ENCODE results near the gene HOXB5. TPM values are rescaled to one million over a fixed set of nuclear protein-coding genes. Genes with fewer than 3 reads are reported as not detected.

HOXB5 gene
- total and polyA plus RNA-seq, 10 of the 15 experiments (the other 5 are each of a cell fraction or from before 2014, with no cell fraction given), result not detected

DNA sequence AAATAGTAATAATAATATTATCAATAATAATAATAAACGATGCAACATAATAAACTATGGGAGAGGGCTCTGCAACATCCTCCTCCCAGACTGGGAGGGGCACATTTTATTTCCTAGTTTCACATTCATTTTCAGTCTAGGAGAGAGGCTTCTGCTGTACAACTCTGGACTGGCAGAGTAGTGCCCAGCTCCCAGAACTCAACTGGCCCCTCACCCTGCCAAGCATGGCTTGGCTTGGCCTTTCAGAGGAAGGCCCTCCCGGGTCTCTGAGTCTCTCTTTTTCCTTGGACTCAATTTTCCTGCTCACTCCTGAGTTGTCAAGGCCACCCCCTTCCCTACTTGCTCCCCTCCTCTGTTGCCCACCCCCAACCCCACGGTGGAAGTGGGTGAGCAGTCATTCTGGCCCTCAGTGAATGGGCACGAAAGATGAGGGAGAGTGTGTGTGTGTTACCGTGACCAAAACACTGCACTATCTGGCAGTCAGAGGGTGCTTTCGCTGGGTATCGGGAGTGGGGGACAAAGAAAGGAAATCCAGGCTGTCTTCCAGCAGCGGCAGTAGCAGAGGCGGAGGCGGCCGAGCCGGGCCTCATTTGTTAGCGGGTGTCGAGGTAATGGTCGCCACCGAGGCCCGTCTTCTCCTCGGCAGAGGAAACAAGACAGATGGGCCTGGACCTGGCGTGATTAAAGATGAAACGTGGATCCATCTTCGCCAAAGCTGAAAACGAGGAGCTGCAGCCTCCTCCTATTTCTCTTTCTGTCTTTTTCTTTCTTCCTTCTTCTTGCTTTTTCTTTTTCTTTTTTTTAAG lies 17.7 kb downstream of the HOXB5 start:
- WGBS (ENCODE audit: insufficient coverage, insufficient replicate concordance, low lambda C conversion rate, missing lambda C conversion rate), result 88% methylated on average over 22 of the region's 22 CpGs
- in situ Hi-C loops (cut with MboI), result no loop called here

More for the DNA sequence above, 17.7 kb downstream of the HOXB5 start:
- ATAC-seq, result no peak
- ChIA-PET POLR2A (no interaction called here), SMC1A (ENCODE audit: uncharacterized antibody, unreplicated experiment) (interaction anchor here (1.1 to 2.7 kb wide), 2 partner anchors 29 to 83 kb away, joined by 3 to 6 read pairs; no protein-coding TSS in a partner anchor), CTCF (no interaction called here), RAD21 (ENCODE audit: unreplicated experiment) (interaction anchor here (1.9 kb wide), 1 partner anchor 70 kb away, joined by 6 read pairs; no protein-coding TSS in a partner anchor)
- H3K4me1 ChIP-seq (ENCODE audit: control insufficient read depth, insufficient read depth, low read length), result peaks cover 13% of the 10 kb centered on the region
- no peak overlapping the region for H3K9ac ChIP-seq (ENCODE audit: control insufficient read depth, insufficient read depth, low read length)
- H3K27me3 ChIP-seq (replicated peaks in 1 of 2; ENCODE audit: control insufficient read depth in 2 of 2, insufficient read depth in 2 of 2, low read length in 1 of 2), result no peaks in the 10 kb centered on the region
- H4K20me1 ChIP-seq (ENCODE audit: control insufficient read depth, insufficient read depth), result no peaks in the 10 kb centered on the region
- intact Hi-C loops (cut with micrococcal nuclease; ENCODE audit: unreplicated experiment), result no loop called here
- H3K27ac ChIP-seq (ENCODE audit: control insufficient read depth, insufficient read depth), result no peak overlapping the region
- BruUV-seq (replicated peaks), result TSS peak; percentile 70
- H2AFZ ChIP-seq (ENCODE audit: control insufficient read depth, low read depth, low read length), result no peak overlapping the region
- FAIRE-seq, result no peak
- H3K36me3 ChIP-seq (ENCODE audit: control insufficient read depth in 2 of 2, insufficient read depth in 2 of 2, low read length in 1 of 2), result no peaks in the 10 kb centered on the region
- no peak for DNase-seq (ENCODE audit: low read depth, low spot score)
- H3K79me2 ChIP-seq (ENCODE audit: control insufficient read depth, insufficient read depth, low read length), result peaks cover 7% of the 10 kb centered on the region
- no peak overlapping the region; the same call in 1 of the 2 replicates for H3K4me3 ChIP-seq
- TF ChIP-seq ZNF24 (IDR thresholded peaks at IDR 0.05), result no peak
- TF ChIP-seq, protein P1, sequence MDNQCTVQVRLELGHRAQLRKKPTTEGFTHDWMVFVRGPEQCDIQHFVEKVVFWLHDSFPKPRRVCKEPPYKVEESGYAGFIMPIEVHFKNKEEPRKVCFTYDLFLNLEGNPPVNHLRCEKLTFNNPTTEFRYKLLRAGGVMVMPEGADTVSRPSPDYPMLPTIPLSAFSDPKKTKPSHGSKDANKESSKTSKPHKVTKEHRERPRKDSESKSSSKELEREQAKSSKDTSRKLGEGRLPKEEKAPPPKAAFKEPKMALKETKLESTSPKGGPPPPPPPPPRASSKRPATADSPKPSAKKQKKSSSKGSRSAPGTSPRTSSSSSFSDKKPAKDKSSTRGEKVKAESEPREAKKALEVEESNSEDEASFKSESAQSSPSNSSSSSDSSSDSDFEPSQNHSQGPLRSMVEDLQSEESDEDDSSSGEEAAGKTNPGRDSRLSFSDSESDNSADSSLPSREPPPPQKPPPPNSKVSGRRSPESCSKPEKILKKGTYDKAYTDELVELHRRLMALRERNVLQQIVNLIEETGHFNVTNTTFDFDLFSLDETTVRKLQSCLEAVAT (IDR thresholded peaks at IDR 0.05), result peak; percentile 81
- no peak for TF ChIP-seq EZH2 (IDR thresholded peaks at IDR 0.05; ENCODE audit: borderline replicate concordance, control insufficient read depth, low read depth, low read length)
- TF ChIP-seq LARP7 (IDR thresholded peaks at IDR 0.05), result no peak
- no peaks in the 10 kb centered on the region for H3K9me3 ChIP-seq (replicated peaks; ENCODE audit: control insufficient read depth, insufficient read depth, low read length)
- H3K4me2 ChIP-seq (ENCODE audit: control insufficient read depth, insufficient read depth), result peak overlapping the region; percentile 29; the same call in 1 of the 2 replicates

Measured in GM12878 (cell line).